PFSK-1 (cell line): ENCODE data around the gene SLC9A2. TPM values are rescaled to one million over a fixed set of nuclear protein-coding genes. Genes with fewer than 3 reads are reported as not detected.

Experiments used
- FOXP2 ChIP-seq: optimal IDR thresholded peaks from 2 replicates; pipeline ENCODE3; 2011; ENCODE audit warnings: borderline replicate concordance, control low read depth, inconsistent platforms; ENCODE audit not compliant: insufficient read depth; ENCODE audit errors: extremely low read length, extremely low read depth
- POLR2AphosphoS5 ChIP-seq: IDR thresholded peaks from 2 replicates; pipeline ENCODE4 v1.6.1; 2012; ENCODE audit warnings: low read depth, mild to moderate bottlenecking, control low read depth, low read length, moderate library complexity
- REST ChIP-seq, 2 experiments: IDR thresholded peaks; 2 replicates each; pipeline versions ENCODE4 v1.6.1 to v1.8.0; 2011 to 2012; ENCODE audit warnings: low read depth in 2 of 2, low read length in 2 of 2, control low read depth in 1 of 2, inconsistent platforms in 1 of 2, mild to moderate bottlenecking in 1 of 2, moderate library complexity in 1 of 2; ENCODE audit not compliant: insufficient read depth in 1 of 2
- SIN3A ChIP-seq: IDR thresholded peaks from 2 replicates; pipeline ENCODE4 v1.6.1; 2012; ENCODE audit warnings: mild to moderate bottlenecking, low read length, moderate library complexity, borderline replicate concordance; ENCODE audit not compliant: insufficient read depth
- TAF1 ChIP-seq: IDR thresholded peaks from 2 replicates; pipeline ENCODE4 v1.6.1; 2012; ENCODE audit warnings: low read length, control low read depth, borderline replicate concordance; ENCODE audit not compliant: insufficient read depth
- polyA plus RNA-seq: library from polyadenylated mRNA; unstranded; fragments of >200 nt; gene quantifications from one replicate; pipeline ENCODE4 v1.2.1, GENCODE V29; 2012; ENCODE audit warnings: low read depth, missing spikeins; ENCODE audit not compliant: insufficient read length

The SLC9A2 gene
- polyA plus RNA-seq: not detected

GRCh38 chr2:102619414-102620319 is at the start of gene SLC9A2:
SLC9A2 (plus strand) TSS chr2:102619553; CDS start chr2:102619849, 296 bp downstream.
- TF ChIP-seq SIN3A (no peak), TAF1 (no peak)

GRCh38 chr2:102575888-102576287 is 43.5 kb upstream of the SLC9A2 start:
- TF ChIP-seq SIN3A (no peak), FOXP2 (no peak), REST (IDR thresholded peaks at IDR 0.05; ENCODE audit: insufficient read depth in 1 of 2, low read depth in 2 of 2, low read length in 2 of 2) (no peak), TAF1 (no peak), POLR2AphosphoS5 (no peak)

- no peak for TF ChIP-seq TAF1
- TF ChIP-seq POLR2AphosphoS5: no peak
- no peak for TF ChIP-seq SIN3A
- no peak for TF ChIP-seq REST (IDR thresholded peaks at IDR 0.05; ENCODE audit: insufficient read depth in 1 of 2, low read depth in 2 of 2, low read length in 2 of 2)
- no peak for TF ChIP-seq FOXP2
Measured at GRCh38 chr2:102578376-102578775, 41.0 kb upstream of the SLC9A2 start.

GRCh38 chr2:102581911-102582310 is 37.4 kb upstream of the SLC9A2 start:
- TF ChIP-seq POLR2AphosphoS5 (no peak), FOXP2 (no peak), SIN3A (no peak), REST (IDR thresholded peaks at IDR 0.05; ENCODE audit: insufficient read depth in 1 of 2, low read depth in 2 of 2, low read length in 2 of 2) (no peak), TAF1 (no peak)

GRCh38 chr2:102582845-102583244 is 36.5 kb upstream of the SLC9A2 start:
- TF ChIP-seq POLR2AphosphoS5 (no peak), SIN3A (no peak), FOXP2 (no peak), TAF1 (no peak), REST (IDR thresholded peaks at IDR 0.05; ENCODE audit: insufficient read depth in 1 of 2, low read depth in 2 of 2, low read length in 2 of 2) (no peak)
